ENCODE data around the gene TFDP1.

TFDP1 gene

GRCh38 chr13:113664751-113665596, 80.4 kb downstream of the TFDP1 start:
- DNase-seq (ENCODE audit: low spot score): no peak

- no peak for DNase-seq (ENCODE audit: low spot score)
Measured at GRCh38 chr13:113665597-113666328, 81.2 kb downstream of the TFDP1 start.

- DNase-seq (ENCODE audit: low spot score): no peak
Measured at GRCh38 chr13:113666329-113666670, 81.7 kb downstream of the TFDP1 start.

GRCh38 chr13:113666951-113667701, 82.6 kb downstream of the TFDP1 start, which contains the start of gene GRK1:
GRK1 (plus strand) TSS chr13:113667219; CDS start chr13:113667387, 168 bp downstream.
- DNase-seq (ENCODE audit: low spot score): no peak

- DNase-seq (ENCODE audit: low spot score): no peak
Measured at GRCh38 chr13:113667771-113668490, 83.4 kb downstream of the TFDP1 start.

GRCh38 chr13:113668491-113668971, 84.0 kb downstream of the TFDP1 start:
- DNase-seq (ENCODE audit: low spot score): no peak

GRCh38 chr13:113669231-113669754, 84.7 kb downstream of the TFDP1 start:
- DNase-seq (ENCODE audit: low spot score): no peak

GRCh38 chr13:113669755-113670341, 85.3 kb downstream of the TFDP1 start:
- no peak for DNase-seq (ENCODE audit: low spot score)

GRCh38 chr13:113670541-113670940, 86.0 kb downstream of the TFDP1 start:
- no peak for DNase-seq (ENCODE audit: low spot score)

- DNase-seq (ENCODE audit: low spot score): no peak
Measured at GRCh38 chr13:113671066-113672001, 86.8 kb downstream of the TFDP1 start.

- DNase-seq (ENCODE audit: low spot score): no peak
Measured at GRCh38 chr13:113672002-113672651, 87.6 kb downstream of the TFDP1 start.
